DMS 273 treated with DMSO at 0.1 percent for 48 hours (cell line): ENCODE data around the gene RFC2.
"Not testable (repeated sequence)": the region's sequence is repeated elsewhere in the genome, so short reads cannot be mapped to it uniquely, and the experiment has no call there.

Source experiments
- DNase-seq: peaks from one replicate; lab custom pipeline; 2025; lab: John Stamatoyannopoulos, UW

The RFC2 gene

DNA sequence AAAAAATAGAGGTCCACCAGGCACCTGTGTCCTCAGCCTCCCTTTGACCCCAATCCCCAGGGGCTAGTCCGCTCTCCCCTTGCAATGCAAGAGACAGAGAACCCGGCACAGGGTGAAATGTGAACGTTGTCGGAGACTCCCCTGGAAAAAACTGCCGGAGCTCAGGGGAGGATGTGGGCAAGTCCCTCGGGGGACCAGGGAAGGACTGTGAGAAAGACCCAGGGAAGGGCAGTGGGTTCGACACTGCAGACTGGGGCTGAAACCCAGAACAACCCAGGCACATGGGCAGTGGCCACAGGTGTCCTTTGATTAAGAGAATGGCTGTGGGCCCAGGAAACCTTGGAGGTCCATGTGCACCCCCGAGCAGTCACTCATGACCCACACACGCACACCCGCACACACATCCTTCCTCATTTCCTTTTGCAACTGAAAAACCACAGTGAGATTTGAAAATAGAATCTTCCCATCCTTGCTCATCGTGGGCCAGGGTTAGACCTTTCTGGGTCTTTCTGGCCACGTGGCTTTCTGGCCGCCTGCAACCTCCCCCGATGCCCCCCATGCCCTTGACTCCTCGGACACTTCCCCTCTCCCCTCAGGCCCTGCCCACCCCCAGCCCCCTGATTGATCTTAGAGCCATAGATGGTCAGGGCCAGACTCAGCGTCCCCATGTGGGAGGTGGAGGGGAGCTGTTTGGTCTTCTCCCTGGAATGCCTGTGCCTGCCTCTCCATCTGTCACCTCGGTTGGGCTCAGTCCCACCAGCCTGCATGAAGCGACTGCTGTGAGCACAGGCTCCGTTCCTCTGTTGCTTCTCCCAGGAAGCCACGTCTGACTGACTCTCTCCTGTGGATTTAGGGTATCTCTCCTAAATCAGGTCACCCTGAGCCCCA lies 36.5 kb downstream of the RFC2 start:
- peak; percentile 46 for DNase-seq

DNA sequence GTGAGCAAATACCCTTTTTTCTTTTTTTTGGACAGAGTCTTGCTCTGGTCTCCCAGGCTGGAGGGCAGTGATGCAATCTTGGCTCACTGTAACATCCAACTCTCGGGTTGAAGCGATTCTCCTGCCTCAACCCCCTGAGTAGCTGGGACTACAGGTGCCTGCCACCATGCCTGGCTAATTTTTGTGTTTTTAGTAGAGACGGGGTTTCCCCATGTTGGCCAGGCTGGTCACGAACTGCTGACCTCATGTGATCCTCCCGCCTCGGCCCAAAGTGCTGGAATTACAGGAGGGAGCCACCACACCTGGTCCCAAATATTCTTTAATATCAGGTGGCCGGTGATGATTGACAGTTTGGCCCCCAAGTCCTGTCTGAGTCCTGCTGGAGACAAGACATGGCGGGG lies 37.8 kb downstream of the RFC2 start:
- no peak for DNase-seq

DNA sequence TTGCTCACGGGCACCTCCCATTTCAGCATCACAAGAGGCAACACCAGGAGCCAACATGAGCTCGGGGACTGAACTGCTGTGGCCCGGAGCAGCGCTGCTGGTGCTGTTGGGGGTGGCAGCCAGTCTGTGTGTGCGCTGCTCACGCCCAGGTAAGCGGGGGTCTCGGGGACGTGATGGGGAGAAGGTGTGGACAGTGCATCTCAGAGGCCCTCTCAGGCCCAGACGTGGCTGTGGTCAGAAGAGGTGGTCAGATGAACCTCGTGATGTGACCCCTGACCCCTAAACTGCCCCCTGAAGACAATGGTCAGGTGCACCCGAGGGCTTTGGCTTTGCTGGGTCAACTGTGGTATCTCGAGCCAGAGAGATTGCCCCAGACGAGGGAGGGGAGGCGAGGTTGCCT lies 38.3 kb downstream of the RFC2 start:
- DNase-seq = no peak

DNA sequence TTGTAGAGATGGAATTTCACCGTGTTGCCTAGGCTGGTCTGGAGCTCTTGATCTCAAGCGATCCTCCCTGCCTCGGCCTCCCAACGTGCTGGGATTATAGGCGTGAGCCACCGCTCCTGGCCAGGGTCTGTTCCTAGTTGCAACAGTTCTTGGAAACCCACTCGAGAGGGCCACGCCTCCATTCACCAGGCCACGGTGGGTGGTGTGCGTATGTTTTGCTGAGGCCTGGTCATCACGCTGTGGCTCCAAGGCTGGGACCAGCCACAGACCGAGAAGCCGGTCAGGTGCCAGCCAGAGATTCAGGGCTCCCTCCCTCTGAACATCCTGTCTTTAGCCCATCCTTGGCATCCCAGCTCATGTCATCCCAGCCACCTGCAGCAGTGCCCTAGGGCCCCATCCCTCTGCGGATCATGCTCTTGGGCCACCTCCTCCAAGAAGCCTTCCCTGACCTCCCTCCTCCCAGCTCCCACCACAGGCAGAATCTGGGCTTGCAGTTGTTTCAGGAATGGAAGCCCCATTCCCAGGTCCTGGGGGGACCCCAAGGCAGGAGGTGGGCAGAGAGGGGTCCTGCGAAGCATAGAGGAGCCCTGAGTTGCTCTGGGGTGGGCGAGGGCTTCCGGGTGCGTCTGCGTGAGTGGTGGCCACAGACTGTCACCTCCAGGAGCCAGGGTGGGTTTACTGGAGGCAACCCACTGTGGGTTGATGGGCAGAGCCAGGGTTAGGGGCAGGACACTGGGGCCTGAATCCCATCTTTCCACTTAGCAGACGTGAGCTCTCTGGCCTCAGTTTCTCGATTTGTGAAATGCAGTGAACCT lies 39.2 kb downstream of the RFC2 start:
- DNase-seq = no peak

DNA sequence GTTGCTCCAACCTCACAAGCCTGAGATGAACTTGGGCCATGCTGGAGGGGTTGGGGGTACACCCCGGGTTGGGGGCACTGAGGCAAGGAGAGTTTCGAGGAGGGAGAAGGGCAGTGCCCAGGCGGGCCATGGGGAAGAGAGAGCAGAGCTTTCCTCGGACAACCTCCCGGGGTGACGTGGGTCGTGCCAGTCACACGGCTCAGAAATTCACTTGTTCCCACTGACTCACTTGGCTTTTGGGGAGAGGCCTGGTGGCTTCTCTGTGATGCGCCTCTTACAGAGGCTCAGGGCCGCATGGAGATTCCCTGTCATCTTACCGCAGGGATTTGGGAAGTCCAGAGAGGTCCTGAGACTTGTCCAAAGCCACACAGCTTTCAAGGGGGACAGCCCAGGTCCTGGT lies 41.5 kb downstream of the RFC2 start:
- DNase-seq = no peak

DNA sequence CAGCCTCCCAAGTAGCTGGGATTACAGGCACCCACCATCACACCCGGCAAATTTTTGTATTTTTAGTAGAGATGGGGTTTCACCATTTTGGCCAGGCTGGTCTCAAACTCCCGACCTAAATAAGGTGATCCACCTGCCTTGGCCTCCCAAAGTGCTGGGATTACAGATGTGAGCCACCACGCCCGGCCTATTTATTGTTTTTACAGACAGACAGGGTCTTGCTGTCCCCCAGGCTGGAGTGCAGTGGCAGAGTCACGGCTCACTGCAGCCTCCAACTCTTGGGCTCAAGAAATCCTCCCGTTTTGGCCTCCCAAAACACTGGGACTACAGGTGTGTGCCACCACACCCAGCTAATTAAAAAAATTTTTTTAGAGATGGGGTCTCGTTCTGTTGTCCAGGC lies 46.0 kb downstream of the RFC2 start:
- not testable (repeated sequence) for DNase-seq

DNA sequence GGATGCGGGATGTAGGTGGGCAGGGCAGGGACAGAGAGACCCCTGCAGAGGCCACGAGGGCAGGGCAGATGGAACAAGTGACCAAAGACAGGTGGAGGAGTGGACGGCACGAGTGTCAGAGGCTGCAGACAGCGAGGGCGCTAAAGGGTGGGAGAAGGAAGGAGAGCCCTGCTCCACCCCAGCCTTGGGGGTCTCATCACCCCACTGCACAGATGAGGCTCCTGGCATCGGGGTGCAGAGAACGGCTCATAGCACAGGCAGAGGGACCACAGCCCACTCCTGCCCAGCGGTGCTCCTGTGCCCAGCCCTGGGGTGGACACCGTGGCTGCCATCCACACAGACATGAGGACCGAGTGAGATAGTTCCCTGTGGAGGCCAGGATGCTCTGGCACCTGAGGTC lies 46.6 kb downstream of the RFC2 start:
- DNase-seq = no peak

DNA sequence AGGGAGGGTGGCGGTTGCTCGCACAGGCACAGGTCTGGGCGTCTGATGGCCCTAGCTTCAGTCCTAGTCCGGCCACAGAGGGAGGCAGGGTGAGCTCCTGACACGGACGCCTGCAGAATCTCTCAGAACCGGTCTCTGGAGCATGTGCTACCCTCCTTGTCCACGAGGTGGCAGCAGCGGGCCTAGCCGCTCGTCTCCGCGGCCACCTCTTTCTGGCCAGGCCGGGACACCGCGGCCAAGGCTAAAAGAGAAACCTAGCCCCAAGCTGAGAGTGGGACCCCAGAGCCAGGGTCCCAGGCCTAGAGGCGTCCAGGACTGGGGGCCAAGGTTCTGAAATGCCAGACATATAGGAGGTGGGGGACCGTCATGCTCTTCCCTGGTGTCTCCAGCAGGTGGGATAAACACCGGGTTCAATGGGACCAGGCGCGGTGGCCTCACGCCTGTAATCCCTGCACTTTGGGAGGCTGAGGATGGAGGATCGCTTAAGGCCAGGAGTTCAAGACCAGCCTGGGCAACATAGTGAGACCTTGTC lies 47.5 kb downstream of the RFC2 start:
- DNase-seq = peak; percentile 30

DNA sequence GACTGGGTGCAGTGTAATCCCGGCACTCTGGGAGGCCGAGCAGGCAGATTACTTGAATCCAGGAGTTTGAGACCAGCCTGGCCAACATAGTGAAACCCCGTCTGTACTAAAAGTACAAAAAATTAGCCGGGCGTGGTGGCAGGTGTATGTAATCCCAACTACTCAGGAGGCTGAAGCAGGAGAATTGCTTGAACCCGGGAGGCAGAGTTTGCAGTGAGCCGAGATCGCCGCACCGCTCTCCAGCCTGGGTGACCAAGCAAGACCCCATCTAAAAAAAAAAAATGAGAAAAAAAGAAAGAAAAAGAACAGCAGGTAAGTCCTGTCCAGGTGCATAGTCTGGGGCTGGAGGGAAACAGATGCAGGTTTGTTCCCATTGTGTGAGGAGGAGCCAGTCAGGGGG lies 48.1 kb downstream of the RFC2 start:
- not testable (repeated sequence) for DNase-seq

DNA sequence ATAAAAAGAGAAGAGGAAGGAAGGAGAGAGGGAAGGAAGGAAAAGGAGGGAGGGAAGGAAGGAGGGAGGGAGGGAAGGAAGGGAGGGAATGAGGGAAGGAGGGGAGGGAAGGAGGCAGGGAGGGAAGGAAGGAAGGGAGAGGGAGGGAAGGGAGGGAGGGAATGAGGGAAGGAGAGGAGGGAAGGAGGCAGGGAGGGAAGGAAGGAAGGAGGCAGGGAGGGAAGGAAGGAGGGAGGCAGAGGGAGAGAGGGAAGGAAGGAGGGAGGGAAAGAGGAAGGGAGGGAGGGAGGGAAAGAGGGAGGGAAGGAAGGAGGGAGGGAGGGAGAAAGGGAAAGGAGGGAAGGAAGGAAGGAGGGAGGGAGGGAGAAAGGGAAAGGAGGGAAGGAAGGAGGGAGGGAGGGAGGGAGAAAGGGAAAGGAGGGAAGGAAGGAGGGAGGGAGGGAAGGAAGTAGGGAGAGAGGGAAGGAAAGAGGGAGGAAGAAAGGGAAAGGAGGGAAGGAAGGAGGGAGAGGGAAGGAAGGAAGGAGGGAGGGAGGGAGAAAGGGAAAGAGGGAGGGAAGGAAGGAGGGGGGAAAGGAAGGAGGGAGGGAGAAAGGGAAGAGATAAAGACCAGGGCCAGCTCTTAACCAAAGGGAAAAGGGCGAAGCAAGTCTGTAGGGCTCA lies 50.1 kb downstream of the RFC2 start:
- DNase-seq = no peak

DNA sequence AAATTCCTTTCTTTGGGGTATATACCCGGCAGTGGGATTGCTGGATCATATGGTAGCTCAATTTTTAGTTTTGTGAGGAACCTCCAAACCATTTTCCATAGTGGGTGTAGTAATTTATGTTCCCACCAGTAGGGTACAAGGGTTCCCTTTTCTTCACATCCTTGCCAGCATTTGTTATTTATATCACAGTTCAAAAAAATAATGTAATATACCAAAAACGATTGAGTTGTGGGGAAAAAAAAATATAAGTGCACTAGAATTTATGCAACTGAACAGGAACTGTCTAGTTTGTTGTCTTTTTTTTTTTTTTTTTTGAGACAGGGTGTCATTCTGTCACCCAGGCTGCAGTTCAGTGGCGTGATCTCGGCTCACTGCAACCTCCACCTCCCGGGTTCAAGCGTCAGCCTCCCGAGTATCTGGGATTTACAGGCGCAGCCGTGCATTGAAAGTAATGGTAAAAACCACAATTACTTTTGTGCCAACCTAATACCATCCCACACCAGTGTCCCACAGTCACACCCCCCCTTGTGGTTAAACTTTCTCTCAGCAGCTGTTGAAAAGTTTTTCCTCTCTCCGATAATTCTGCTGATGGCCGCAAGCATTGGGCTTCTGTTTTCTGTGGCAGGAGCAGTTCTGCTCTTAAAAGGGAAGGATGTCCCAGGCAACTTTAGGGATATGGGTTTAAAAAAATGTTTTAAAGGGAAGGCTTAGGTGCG lies 51.2 kb downstream of the RFC2 start:
- peak; percentile 74 for DNase-seq

DNA sequence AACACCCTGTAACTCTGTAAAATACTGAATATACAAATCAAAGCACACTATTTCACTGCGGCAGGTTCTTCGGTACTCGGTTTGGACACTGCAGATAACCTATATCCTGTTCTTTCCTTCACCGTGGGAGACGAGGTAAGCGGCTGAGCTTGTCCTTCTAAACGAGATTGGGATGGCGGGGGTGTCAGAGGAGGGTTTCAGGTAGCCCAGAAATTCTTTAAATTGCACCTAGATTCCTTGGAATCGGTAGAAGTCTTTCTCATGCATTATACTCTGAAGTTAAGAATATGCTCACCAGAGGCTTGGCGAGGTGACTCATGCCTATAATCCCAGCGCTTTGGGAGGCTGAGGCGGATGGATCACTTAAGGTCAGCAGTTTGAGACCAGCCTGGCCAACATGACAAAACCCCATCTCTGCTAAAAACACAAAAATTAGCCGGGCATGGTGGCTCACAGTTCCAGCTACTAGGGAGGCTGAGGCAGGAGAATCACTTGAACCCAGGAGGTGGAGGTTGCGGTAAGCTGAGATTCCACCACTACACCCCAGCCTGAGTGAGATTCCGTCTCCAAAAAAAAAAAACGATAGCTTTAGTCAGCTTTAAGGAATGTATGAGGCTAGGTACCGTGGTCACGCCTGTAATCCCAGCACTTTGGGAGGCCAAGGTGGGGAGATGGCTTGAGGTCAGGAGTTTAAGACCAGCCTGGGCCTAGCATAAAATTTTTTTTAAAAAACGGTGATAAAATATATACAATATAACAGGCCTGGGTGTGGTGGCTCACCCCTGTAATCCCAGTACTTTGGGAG lies 54.4 kb downstream of the RFC2 start:
- no peak for DNase-seq

DNA sequence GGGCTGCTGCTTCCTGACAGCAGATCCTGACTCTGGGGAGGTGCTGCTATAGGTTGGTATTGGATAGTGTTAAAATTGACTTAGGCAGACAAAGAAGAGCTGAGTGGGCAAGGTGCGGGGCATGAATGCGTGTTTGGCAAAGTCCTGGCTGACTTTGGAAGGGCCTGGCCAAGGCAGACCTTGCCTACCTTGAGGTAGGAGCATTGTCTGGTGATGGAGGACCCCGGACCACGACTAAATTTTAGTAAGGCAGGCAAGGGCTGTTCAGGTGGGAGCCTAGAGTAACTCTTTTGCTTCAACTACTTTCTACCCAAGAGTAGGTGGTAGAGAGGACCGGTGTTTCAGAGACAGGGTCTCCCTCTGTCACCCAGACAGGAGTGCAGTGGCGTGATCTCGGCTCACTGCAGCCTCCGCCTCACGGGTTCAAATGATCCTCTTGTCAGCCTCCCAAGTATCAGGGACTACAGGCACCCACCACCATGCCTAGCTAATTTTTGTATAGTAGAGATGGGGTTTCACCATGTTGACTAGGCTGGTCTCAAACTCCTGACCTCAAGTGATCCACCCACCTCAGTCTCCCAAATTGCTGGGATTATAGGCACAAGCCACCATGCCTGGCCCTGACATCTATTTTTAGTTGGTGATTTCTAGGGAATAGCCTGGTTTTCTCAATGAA lies 56.6 kb downstream of the RFC2 start:
- DNase-seq = no peak

DNA sequence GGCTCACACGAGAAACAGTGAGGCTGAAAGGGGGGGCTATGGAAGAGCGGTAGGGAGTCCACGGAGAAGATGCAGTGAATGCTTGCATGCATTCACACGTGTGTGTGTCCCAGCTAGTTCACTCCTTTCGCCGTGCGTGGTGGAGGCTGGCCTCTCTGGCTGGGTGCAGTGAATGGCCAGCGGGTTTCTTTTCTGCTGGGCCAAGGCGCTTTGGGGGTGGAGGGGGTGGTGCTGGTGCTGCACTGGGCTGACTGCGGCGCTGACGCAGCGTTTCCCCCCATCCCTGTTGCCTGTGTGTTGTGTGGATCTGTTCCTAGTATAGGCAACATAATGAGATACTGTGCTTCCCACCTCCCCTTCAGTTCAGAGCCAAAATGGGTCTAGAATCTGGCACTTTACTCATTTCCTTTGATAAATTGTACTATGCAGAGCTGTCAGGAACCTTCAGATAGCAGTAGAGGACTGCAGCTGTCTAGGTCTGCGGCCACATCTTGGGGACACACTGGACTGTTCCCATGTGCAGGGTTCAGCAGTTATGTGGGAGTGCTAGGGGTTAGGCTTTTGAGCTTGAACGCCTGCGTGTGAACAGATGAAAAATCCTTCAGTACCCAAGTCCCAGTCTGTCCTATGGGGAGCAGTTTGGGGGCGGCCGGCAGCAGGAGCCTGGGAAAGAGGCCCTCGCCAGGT lies 58.1 kb downstream of the RFC2 start:
- not testable (repeated sequence) for DNase-seq

DNA sequence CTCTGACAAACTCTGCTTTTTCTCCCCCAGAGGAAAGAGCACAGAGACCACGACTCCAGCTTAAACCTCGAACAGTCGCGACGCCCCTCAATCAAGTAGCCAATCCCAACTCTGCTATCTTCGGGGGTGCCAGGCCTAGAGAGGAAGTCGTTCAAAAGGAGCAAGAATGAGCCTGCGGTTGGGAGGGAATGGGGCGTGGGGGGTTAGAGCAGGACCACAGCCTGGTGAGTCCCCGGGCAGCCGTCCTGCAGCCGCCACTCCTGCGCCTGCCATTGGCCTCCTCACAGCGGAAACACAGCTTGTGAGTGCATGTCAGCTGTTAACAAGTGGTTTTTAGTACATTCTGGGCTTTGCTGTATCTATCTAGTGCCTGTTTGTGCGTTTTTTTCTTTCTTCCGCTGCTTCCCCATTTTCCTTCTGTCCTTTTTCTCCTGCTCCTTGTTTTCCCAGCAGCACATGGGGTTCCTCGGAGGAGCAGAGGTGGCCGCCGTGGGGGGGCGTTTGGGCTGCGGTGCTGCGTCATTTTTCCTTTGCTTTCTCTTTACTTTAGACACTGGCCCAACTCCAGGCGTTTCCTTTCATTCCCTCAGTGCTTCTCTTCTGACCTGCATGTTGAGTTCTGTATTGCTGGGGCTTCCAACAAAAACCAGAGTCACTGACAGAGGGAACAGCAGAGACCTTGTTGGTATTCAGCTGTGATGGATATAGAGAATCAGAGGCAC lies 58.9 kb downstream of the RFC2 start:
- not testable (repeated sequence) for DNase-seq

DNA sequence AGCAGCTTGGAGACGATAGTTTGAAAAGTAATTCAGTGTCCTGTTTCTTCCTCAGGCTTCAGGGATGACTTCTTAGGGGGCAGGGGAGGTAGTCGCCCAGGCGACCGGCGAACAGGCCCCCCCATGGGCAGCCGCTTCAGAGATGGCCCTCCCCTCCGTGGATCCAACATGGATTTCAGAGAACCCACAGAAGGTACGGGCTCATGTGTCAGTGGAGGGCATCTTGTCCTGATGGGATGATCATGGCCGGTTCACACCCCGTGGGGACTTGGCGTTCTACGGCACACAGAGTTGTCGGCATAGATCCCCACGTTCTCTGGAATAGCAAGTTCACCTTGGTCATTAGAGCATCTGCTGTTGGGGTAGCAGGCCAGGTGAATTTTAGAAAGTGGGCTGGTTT lies 59.5 kb downstream of the RFC2 start:
- DNase-seq = no peak

DNA sequence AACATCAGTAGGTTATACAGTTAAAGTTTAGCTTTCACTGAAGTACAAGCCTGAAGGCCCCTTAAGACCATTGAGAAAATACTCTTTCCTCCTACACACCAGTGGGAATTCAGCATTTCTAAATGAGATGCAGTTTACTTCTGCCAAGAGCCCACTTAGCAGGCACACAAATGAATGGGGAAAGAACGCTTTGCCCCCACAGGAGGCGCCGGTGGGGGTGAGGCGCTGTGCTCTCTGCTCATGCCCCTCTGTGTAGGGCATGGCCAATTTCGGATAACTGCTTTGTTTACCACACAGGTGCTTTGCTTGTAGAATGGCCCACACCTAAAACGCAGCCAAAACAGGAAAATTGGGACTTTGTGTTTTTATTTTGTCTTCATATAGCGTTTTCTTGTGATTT lies 60.3 kb downstream of the RFC2 start:
- DNase-seq = no peak

DNA sequence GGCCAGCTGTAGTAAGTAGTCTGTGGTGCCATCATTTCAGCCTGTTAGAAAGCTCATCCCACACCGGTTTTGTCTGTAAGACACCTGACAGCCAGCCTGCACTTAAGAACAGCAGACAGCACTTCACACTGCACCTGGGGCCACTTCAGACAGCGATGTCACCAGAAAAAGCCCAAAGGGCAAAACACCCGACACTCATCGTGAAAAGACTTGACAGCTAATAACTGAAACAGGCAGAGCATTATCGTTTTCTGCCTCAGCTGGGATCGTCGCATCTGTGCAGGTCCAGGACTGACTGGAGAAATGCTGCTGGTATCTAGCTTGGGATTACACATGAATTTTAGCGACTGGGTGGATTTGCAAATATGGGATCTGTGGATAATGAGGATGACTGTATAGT lies 61.1 kb downstream of the RFC2 start:
- no peak for DNase-seq

DNA sequence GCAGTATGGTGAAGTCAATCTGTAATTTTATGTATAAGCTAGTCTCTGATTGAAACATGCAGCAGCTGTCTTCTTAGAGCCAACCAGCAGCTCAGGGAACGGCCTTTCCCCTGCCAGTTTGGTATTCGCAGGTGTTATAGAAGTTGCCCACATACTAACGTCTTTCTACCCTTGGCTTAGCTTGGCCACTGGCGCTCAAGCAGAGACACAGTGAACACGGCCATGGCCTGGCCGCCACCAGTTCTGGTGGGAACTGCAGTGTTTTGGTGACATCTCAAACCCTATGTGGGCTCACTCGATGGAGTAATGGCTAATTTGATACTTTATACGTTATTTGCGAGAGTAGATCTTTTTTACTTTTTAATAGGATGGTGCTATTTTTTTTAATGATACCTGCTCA lies 63.0 kb downstream of the RFC2 start:
- no peak for DNase-seq
